Measurements from ENCODE around the gene ZMYM2.

DNA sequence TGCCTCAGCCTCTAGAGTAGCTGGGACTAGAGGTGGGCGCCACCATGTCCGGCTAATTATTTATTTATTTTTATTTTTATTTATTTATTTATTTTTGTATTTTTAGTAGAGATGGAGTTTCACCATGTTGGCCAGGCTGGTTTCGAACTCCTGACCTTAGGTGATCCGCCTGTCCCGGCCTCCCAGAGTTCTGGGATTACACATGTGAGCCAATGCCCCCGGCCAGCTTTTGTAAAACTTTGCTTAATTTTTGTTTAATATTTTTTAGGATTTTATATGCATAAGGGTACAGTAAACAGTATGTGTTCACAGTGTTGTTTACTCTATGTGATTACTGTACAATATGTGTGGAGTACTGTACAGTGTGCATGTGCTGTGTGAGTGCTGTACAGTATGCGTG, 98.7 kb downstream of the ZMYM2 start:
- TF ChIP-seq, protein P1, sequence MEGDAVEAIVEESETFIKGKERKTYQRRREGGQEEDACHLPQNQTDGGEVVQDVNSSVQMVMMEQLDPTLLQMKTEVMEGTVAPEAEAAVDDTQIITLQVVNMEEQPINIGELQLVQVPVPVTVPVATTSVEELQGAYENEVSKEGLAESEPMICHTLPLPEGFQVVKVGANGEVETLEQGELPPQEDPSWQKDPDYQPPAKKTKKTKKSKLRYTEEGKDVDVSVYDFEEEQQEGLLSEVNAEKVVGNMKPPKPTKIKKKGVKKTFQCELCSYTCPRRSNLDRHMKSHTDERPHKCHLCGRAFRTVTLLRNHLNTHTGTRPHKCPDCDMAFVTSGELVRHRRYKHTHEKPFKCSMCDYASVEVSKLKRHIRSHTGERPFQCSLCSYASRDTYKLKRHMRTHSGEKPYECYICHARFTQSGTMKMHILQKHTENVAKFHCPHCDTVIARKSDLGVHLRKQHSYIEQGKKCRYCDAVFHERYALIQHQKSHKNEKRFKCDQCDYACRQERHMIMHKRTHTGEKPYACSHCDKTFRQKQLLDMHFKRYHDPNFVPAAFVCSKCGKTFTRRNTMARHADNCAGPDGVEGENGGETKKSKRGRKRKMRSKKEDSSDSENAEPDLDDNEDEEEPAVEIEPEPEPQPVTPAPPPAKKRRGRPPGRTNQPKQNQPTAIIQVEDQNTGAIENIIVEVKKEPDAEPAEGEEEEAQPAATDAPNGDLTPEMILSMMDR (IDR thresholded peaks at IDR 0.05): no peak
- no peak for TF ChIP-seq POLR2AphosphoS5 (IDR thresholded peaks at IDR 0.05)
- no peak for TF ChIP-seq EP300 (IDR thresholded peaks at IDR 0.05)

Measured in gastroesophageal sphincter (tissue), 3 donors.